Measurements from ENCODE around the gene PHF1.

DNA sequence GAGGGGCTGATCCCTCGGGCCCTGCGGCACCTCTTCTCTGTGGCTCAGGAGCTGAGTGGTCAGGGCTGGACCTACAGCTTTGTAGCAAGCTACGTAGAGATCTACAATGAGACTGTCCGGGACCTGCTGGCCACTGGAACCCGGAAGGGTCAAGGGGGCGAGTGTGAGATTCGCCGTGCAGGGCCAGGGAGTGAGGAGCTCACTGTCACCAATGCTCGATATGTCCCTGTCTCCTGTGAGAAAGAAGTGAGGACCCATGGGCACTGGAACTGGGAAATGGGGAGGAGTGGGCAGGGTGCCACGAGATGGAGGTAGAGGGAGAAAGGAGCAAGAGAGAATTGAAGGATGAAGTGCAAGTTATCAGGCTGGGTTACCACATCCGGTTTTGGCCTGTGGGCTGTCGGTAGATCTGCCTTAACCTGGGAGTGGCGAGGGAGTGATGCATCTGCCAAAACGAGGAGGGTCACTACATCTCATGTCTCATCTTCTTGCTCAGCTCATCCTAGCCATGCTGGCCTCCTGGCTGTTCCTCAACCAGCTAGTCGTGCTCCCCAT lies 5.4 kb upstream of the PHF1 start:
- no peak for TF ChIP-seq POLR2AphosphoS5 (IDR thresholded peaks at IDR 0.05; ENCODE audit: borderline replicate concordance, low read depth, low read length)
- TF ChIP-seq EZH2 (IDR thresholded peaks at IDR 0.05), result no peak
